ENCODE data around the gene KIF13A. TPM values are rescaled to one million over a fixed set of nuclear protein-coding genes. Genes with fewer than 3 reads are reported as not detected.

The KIF13A gene
- total and polyA plus RNA-seq, 12 donors: 17.4 to 91.6 (median 52.3) TPM

- H3K36me3 ChIP-seq (replicated peaks in 1 of 2): no peaks in the 10 kb centered on the region
- no peak overlapping the region for H3K4me3 ChIP-seq
- TF ChIP-seq, protein P1, sequence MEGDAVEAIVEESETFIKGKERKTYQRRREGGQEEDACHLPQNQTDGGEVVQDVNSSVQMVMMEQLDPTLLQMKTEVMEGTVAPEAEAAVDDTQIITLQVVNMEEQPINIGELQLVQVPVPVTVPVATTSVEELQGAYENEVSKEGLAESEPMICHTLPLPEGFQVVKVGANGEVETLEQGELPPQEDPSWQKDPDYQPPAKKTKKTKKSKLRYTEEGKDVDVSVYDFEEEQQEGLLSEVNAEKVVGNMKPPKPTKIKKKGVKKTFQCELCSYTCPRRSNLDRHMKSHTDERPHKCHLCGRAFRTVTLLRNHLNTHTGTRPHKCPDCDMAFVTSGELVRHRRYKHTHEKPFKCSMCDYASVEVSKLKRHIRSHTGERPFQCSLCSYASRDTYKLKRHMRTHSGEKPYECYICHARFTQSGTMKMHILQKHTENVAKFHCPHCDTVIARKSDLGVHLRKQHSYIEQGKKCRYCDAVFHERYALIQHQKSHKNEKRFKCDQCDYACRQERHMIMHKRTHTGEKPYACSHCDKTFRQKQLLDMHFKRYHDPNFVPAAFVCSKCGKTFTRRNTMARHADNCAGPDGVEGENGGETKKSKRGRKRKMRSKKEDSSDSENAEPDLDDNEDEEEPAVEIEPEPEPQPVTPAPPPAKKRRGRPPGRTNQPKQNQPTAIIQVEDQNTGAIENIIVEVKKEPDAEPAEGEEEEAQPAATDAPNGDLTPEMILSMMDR (IDR thresholded peaks at IDR 0.05): no peak
- no peak for TF ChIP-seq POLR2A (IDR thresholded peaks at IDR 0.05)
- H3K4me1 ChIP-seq (replicated peaks in 1 of 2): peaks cover 10 to 19% of the 10 kb centered on the region in 2 donors
- no peaks in the 10 kb centered on the region for H3K27me3 ChIP-seq
- 81 to 87% (median 83%) methylated on average over 6 of the region's 6 CpGs for WGBS, 4 donors
- DNase-seq: no peak
- no peak overlapping the region for H3K27ac ChIP-seq
- intact Hi-C loops (cut with DNase I): no loop called here
- H3K9me3 ChIP-seq (replicated peaks in 1 of 3): no peaks in the 10 kb centered on the region
Measured at GRCh38 chr6:17940151-17940792, 47.2 kb downstream of the KIF13A start.

GRCh38 chr6:17938901-17939300, 48.5 kb downstream of the KIF13A start:
- DNase-seq: no peak
- Histone ChIP-seq H3K9me3 (replicated peaks in 1 of 3) (no peaks in the 10 kb centered on the region), H3K36me3 (replicated peaks in 1 of 2) (no peaks in the 10 kb centered on the region), H3K4me1 (replicated peaks in 1 of 2) (peaks cover 15% of the 10 kb centered on the region in 2 donors), H3K4me3 (no peak overlapping the region), H3K27me3 (no peaks in the 10 kb centered on the region), H3K27ac (no peak overlapping the region)
- WGBS, 4 donors: 95 to 99% (median 97%) methylated on average over 2 of the region's 2 CpGs
- intact Hi-C loops (cut with DNase I): no loop called here
- TF ChIP-seq, protein P1 (IDR thresholded peaks at IDR 0.05): no peak
- TF ChIP-seq POLR2A (IDR thresholded peaks at IDR 0.05): no peak

GRCh38 chr6:17935188-17936149, 52.0 kb downstream of the KIF13A start:
- Histone ChIP-seq H3K27ac (peak overlapping the region in 3 of 5 donors; percentile 25 to 65 (median 50)), H3K4me1 (replicated peaks in 1 of 2) (peaks cover 35 to 50% of the 10 kb centered on the region in 2 donors)

DNA sequence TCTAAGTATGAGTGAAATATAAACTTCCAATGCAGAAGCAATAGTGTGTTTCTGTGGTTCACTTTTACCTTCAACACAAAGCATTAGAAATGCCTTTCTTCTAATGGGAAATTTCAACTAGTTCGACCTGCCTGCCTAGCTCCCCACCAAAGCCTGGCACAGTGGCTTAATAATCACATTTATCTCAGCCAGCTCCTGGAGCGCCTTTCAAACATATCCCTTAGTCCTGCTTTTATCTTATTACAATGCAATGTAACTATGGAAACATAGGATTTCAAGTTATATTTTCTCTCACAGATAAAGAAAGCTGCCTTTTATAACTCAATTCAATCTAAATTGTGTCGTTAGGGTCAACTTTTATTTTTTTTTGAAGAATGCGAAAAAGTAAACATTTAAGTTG, 53.7 kb downstream of the KIF13A start:
- 82 to 90% (median 89%) methylated on average over 4 of the region's 4 CpGs for WGBS, 4 donors
- Histone ChIP-seq H3K36me3 (replicated peaks in 1 of 2) (no peaks in the 10 kb centered on the region), H3K4me3 (no peak overlapping the region), H3K27me3 (no peaks in the 10 kb centered on the region), H3K9me3 (replicated peaks in 1 of 3) (no peaks in the 10 kb centered on the region), H3K4me1 (replicated peaks in 1 of 2) (peaks cover 50 to 67% of the 10 kb centered on the region in 2 donors), H3K27ac (peak overlapping the region in 2 of 5 donors; percentile 70 to 80)
- TF ChIP-seq, protein P1 (IDR thresholded peaks at IDR 0.05): no peak
- TF ChIP-seq POLR2A (IDR thresholded peaks at IDR 0.05): no peak
- DNase-seq: no peak
- intact Hi-C loops (cut with DNase I): no loop called here

More at GRCh38 chr6:17935188-17936149, 52.0 kb downstream of the KIF13A start:
- intact Hi-C loops (cut with DNase I): no loop called here
- WGBS, 4 donors: 54 to 65% (median 56%) methylated on average over 5 of the region's 5 CpGs
- TF ChIP-seq POLR2A (IDR thresholded peaks at IDR 0.05): no peak
- TF ChIP-seq, protein P1 (IDR thresholded peaks at IDR 0.05): no peak
- Histone ChIP-seq H3K4me3 (no peak overlapping the region), H3K36me3 (replicated peaks in 1 of 2) (no peaks in the 10 kb centered on the region), H3K27me3 (no peaks in the 10 kb centered on the region), H3K9me3 (replicated peaks in 1 of 3) (no peaks in the 10 kb centered on the region)
- DNase-seq: no peak
